ENCODE measurements around the gene EMSY.
"Not testable (repeated sequence)": the region's sequence is repeated elsewhere in the genome, so short reads cannot be mapped to it uniquely, and the experiment has no call there.

Gene EMSY

DNA sequence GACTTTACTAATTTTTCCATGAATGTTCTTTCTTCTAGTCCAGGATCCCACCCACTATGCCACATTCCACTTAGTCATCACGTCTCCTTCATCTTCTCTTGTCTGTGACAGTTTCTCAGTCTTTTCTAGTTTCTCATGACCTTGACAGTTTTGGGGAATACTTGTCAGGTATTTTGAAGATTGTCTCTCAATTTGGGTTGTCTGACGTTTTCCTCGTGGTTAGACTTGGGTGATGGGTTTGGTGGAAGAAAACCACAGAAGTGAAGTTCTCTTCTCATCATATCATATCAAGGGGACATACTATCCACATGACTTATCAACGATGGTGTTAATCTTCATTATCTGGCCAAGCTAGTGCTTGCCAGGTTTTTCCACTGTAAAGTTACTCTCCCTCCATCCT lies 123.3 kb downstream of the EMSY start:
- in situ Hi-C loops (cut with MboI; ENCODE audit: low pct_unique_long_range_greater_than_20kb, low sequenced_read_pairs, unreplicated experiment), result no loop called here

GRCh38 chr11:76568621-76569020 lies 123.8 kb downstream of the EMSY start:
- no peak for TF ChIP-seq CTCF (IDR thresholded peaks at IDR 0.05; ENCODE audit: extremely low read depth, insufficient read depth, missing control alignments)
- in situ Hi-C loops (cut with MboI; ENCODE audit: low pct_unique_long_range_greater_than_20kb, low sequenced_read_pairs, unreplicated experiment), result no loop called here
- no peak for DNase-seq (ENCODE audit: low spot score)

More for the DNA sequence above, 123.3 kb downstream of the EMSY start:
- TF ChIP-seq CTCF (IDR thresholded peaks at IDR 0.05; ENCODE audit: extremely low read depth, insufficient read depth, missing control alignments), result no peak
- DNase-seq (ENCODE audit: low spot score), result no peak

DNA sequence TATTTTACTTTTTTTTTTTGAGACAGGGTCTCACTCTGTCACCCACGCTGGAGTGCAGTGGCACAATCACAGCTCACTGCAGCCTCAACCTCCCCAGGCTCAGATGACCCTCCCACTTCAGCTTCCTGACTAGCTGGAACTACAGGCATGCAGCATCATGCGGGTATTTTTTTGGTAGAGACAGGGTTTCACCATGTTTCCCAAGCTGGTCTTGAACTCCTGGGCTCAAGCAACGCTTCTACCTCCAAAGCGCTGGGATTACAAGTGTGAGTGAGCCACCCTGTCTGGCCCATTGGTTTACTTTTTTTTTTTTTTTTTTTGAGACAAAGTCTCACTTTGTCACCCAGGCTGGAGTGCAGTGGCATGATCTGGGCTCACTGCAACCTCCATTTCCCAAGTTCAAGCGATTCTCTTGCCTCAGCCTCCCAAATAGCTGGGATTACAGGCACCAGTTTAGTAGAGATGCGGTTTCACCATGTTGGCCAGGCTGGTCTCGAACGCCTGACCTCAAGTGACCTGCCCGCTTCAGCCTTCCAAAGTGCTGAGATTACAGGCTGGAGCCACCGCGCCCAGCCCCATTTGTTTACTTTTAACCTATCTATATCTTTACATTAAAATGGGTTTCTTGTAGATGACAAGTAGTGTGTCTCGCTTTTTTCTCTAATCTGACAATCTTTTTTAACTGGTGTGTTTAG lies 127.5 kb downstream of the EMSY start:
- DNase-seq (ENCODE audit: low spot score), result not testable (repeated sequence)
- in situ Hi-C loops (cut with MboI; ENCODE audit: low pct_unique_long_range_greater_than_20kb, low sequenced_read_pairs, unreplicated experiment), result loop anchor here (10.0 kb wide), 1 partner anchor 112 kb away; no protein-coding TSS in a partner anchor

- in situ Hi-C loops (cut with MboI; ENCODE audit: low pct_unique_long_range_greater_than_20kb, low sequenced_read_pairs, unreplicated experiment), result loop anchor here (10.0 kb wide), 1 partner anchor 110 kb away; no protein-coding TSS in a partner anchor
- no peak for DNase-seq (ENCODE audit: low spot score)
- no peak for TF ChIP-seq CTCF (IDR thresholded peaks at IDR 0.05; ENCODE audit: extremely low read depth, insufficient read depth, missing control alignments)
These were observed 129.6 kb downstream of the EMSY start for GRCh38 chr11:76574406-76574805.

DNA sequence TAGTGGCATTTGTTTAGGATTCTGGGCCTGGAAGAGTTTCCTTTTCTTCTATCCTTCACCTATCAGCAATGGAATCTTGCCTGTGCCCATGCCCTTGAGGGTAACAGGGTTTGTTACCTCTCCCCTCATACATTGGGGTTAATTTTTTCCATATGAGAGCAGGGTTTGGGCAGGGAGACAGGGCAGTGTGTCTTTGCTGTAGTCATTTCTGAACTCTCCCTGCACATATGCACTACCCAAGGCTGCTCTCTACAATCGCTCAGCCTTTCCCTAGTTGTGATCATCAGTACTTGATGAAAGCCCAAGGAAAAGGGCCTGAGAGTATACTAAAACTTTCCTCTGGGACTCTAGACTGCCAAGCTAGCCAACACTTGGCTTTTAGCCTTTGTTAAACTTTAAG lies 130.1 kb downstream of the EMSY start:
- TF ChIP-seq CTCF (IDR thresholded peaks at IDR 0.05; ENCODE audit: extremely low read depth, insufficient read depth, missing control alignments), result no peak
- in situ Hi-C loops (cut with MboI; ENCODE audit: low pct_unique_long_range_greater_than_20kb, low sequenced_read_pairs, unreplicated experiment), result loop anchor here (10.0 kb wide), 1 partner anchor 110 kb away; no protein-coding TSS in a partner anchor
- DNase-seq (ENCODE audit: low spot score), result no peak

GRCh38 chr11:76577226-76577920 lies 132.6 kb downstream of the EMSY start:
- TF ChIP-seq CTCF (IDR thresholded peaks at IDR 0.05; ENCODE audit: extremely low read depth, insufficient read depth, missing control alignments), result no peak
- DNase-seq (ENCODE audit: low spot score), result no peak
- in situ Hi-C loops (cut with MboI; ENCODE audit: low pct_unique_long_range_greater_than_20kb, low sequenced_read_pairs, unreplicated experiment), result loop anchor here (10.0 kb wide), 1 partner anchor 107 kb away; no protein-coding TSS in a partner anchor
